Neural progenitor cell (in vitro differentiated cells): ENCODE data around the gene NCAN.

Source experiments
- CTCF ChIP-seq: fragments of 200-600 bp; sonication (generic); IDR thresholded peaks from 2 replicates; pipeline ENCODE4 v1.5.1; 2017; ENCODE audit warnings: antibody characterized with exemption, mild to moderate bottlenecking
- EZH2 ChIP-seq: fragments of 200-600 bp; sonication (generic); IDR thresholded peaks from 2 replicates; pipeline ENCODE4 v1.6.1; 2017; ENCODE audit warnings: antibody characterized with exemption, mild to moderate bottlenecking, moderate library complexity

GRCh38 chr19:19269952-19270694 is 58.4 kb downstream of the NCAN start:
- TF ChIP-seq EZH2 (no peak), CTCF (no peak)
